OCI-LY1 (cell line): Measurements from ENCODE around the gene EPHA4.

ENCODE experiments used
- CTCF ChIP-seq: fragments of 200-600 bp; sonication (generic), shearing (Covaris generic); IDR thresholded peaks from 2 replicates; pipeline ENCODE4 v1.5.1; 2017; ENCODE audit warnings: mild to moderate bottlenecking, antibody characterized with exemption, low read length, moderate library complexity, mixed read lengths
- EZH2 ChIP-seq: fragments of 200-600 bp; sonication (generic), shearing (Covaris generic); IDR thresholded peaks from 2 replicates; pipeline ENCODE4 v1.8.0; 2017; ENCODE audit warnings: borderline replicate concordance, mixed run types, mild to moderate bottlenecking, antibody characterized with exemption, low read length, moderate library complexity, mixed read lengths

DNA sequence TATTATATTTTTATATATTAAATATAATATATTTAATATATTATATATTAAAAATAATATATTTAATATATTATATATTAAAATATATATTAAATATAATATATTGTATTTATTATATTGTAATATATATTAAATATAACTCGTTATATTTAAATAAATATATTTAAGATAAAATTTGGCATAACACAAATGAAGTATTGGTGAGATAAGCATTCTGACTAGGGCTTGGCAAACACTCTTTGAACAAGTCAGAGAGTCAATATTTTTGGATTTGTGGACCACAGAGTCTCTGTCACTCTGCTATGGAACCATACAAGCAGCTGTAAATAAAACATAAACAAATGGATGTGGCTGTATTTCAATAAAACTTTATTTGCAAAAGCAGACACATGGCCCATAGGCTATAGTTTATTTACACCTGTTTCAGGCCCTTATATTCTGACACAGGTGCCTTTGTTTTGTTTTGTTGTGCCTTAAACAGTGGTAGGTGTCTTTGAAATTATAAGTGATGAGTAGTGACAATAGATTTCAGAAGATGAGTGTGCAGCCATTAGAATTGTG is 190.1 kb downstream of the EPHA4 start:
- TF ChIP-seq EZH2 (no peak), CTCF (no peak)
